DMS153 treated with DMSO at 0.1 percent for 48 hours (cell line): ENCODE data around the gene C19orf85.

Source experiments
- DNase-seq: peaks from one replicate; lab custom pipeline; 2025; ENCODE audit not compliant: unreplicated experiment; lab: John Stamatoyannopoulos, UW

C19orf85 gene

DNA sequence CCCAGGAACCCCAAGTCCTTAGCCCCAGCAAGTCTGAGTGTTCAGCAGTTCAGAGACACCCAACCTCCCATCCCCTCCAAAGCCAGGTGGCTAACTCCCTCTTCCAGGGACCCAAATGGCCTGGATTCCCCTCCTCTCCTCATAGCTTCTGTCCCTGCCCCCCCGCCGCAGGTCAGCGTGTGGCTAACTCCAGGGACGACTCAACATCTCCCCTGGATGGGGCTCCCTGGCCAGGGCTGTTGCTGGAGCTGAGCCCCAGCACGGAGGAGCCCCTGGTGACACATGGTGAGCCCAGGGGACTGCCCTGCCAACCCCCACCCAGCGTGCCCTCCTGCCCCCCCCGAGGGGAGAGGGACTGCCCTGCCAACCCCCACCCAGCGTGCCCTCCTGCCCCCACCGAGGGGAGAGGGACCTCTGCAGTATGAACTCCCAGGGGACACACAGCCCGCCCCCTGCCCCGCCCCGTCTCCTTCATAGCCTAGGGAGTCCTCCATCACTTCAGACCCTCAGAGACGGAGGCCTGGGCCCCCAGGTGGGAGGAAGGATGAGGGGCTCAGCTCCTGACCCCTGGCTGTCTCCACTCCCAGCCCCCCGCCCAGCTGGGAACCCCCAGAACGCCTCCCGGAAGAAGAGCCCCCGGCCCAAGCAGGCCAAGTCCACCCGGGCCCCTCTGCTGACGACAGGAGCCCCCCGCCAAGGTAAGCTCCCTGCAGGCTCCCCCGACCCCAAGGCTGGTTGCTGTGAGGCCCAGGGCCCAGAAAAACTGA, 25.3 kb upstream of the C19orf85 start:
- no peak for DNase-seq

DNA sequence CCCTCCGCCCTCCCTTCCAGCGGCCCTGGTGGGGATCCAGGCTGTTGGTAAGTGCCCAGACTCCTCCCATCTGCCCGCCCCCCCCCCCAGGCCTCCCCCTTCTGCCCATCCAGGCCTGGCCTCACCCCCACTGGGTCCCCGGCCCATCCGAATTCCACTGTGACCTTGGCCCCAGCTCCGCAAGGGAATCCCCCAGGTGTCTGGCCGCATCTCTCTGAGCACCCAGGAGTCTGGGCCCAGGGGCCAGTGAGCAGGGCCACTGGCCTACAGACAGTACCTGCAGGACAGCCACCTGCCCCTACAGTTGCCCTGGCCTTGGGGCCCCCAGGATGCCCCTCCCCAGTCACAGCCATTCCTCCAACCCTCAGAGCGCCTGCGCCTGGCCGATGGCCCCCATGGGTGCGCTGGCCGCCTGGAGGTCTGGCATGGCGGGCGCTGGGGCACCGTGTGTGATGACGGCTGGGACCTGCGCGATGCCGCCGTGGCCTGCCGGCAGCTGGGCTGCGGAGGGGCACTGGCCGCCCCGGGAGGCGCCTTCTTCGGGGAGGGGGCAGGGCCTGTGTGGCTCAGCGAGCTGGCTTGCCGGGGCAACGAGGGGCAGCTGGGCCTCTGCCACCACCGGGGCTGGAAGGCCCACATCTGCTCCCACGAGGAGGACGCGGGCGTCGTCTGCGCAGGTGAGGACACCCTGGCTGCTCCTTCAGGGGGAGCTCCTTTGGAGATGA, 24.6 kb upstream of the C19orf85 start:
- no peak for DNase-seq

DNA sequence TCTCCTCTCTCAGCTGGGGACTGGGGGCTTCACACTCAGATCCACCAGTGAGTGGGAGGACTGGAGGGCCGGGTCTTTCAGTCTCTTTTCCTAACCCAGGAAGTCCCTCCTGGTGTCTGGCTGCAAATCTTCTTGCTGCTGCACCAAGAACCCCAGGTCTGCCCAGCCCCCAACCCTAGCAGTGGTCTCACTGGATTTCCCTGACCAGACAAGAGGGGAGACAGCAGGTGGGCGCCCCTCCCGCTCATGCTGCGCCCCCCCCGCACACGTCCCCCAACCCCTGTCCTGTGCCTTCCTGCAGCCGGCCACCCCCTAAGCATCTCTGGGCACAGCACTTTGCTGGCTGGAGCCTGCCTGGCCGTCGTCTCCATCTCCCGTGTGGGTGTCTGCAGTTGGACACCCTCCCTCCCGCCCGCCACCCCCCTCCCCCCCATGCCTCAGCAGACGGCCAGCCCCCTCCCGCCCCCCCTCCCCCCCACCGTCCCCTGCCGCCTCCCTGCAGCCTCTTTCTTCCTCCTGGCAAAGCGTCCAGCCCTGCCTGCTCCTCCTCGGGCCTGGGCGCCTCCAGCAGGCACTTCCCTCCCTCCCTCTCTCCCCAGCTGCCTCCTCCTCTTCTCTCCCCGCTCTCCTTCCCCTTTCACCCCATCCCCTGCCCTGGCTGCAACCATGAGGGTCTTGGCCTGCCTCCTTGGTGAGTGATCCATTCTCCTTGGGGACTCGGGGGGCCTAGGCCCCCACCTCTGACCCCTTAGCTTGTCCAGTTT, 23.6 kb upstream of the C19orf85 start, which contains the start of gene SSC5D:
Gene SSC5D, plus strand, starts transcription at position 513 of the 764 bp plus-strand sequence. Its CDS starts 154 bp downstream, at position 667.
- no peak for DNase-seq

DNA sequence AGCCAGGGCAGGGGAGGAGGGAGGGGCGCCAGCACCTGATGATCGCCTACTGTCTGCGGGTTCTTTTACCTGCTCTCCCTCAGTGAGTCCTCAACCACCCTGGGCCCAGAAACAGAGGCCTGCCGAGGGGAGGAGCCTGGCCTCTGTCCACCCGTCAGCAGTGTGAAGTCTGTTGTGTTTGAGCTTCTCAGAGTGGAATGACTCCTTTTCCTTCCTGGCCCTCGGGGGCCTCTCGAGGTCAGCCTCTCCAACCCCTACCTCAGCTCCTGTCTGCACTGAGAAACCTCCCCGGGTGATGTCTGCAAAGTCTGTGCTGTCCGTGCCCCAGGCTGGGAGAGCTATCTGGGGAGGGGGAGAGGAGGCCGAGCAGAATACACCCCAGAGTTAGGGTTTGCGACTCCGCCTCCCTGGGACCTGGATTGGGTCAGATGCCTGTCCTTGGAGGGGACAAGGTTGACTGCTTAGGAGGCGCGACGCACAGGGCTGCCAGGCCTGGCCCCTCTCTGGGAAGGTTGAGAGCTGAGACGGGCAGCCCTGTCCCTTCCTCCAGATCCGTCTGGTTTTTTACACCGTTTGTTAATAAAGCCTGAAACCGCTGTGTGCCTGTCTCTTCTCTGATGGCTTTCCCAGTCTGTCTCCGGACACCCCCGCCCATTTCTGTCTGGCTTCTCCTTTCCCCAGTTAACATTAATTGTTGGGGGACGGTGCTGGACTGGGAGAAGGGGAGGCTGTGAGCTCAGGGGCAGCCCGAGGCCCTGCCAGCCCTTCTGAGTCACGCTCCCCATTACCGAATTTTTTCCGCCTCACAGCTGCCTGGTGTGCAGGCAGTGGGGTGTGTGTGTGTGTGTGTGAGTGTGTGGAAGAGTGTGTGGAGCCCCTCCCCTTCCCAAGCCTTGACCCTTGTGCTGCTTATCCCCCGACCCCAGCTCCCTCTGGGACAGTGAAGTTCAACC, 22.7 kb upstream of the C19orf85 start:
- no peak for DNase-seq

DNA sequence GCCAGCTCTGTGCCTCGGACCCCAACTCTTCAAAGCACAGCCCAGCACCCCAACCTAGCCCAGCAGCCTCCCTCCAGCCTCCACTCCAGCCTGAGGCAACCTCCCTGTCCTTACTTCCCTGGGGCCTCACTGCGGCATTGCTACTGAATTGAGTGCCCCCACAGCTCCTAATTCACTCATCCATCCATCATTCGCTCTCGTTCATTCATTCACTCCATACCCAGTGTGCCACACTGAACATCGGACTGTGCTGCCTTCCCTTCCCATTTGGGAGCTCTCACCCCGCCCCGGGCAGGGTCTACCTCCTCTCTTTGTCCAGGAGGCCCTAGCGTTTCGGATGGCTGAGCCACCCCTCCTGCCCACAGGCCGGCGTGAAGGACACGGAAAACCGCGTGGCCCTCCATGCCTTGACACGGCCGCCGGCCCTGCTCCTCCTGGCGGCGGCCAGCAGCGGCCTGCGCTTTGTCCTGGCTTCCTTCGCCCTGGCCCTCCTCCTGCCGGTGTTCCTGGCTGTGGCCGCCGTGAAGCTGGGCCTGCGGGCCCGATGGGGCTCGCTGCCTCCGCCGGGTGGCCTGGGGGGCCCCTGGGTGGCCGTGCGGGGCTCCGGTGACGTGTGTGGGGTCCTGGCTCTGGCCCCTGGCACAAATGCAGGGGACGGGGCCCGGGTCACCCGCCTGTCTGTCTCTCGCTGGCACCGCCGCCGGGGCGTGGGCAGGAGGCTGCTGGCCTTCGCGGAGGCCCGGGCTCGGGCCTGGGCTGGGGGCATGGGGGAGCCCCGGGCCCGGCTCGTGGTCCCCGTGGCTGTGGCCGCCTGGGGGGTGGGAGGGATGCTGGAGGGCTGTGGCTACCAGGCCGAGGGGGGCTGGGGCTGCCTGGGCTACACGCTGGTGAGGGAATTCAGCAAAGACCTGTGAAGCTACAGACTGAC, 21.8 kb upstream of the C19orf85 start:
- DNase-seq = no peak

DNA sequence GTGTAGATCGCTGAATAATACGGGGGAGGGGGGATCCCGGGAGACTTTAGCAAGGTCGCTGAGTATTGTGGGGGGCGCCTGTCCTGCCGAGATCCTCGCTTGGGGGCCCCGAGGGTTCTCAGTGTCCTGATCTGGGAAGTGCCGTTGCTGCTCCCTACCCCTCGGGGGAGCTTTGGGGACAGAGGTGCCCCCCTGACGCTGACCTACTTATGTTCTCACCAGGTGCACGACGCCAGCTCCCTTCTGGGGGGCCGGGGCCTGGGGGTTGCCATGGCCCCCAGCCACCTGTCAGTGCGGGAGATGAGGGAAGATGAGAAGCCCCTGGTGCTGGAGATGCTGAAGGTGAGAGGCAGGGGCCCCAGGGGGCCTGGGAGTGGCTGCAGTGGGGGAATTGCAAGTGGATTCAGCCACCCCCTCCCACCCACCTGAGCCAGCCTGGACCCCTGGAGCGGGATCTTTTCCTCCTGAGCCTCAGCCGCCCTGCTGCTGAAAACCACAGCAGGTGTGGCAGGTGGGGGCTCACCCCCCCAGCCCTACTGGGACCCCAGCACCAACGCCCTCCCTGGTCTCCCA, 21.0 kb upstream of the C19orf85 start:
- no peak for DNase-seq

DNA sequence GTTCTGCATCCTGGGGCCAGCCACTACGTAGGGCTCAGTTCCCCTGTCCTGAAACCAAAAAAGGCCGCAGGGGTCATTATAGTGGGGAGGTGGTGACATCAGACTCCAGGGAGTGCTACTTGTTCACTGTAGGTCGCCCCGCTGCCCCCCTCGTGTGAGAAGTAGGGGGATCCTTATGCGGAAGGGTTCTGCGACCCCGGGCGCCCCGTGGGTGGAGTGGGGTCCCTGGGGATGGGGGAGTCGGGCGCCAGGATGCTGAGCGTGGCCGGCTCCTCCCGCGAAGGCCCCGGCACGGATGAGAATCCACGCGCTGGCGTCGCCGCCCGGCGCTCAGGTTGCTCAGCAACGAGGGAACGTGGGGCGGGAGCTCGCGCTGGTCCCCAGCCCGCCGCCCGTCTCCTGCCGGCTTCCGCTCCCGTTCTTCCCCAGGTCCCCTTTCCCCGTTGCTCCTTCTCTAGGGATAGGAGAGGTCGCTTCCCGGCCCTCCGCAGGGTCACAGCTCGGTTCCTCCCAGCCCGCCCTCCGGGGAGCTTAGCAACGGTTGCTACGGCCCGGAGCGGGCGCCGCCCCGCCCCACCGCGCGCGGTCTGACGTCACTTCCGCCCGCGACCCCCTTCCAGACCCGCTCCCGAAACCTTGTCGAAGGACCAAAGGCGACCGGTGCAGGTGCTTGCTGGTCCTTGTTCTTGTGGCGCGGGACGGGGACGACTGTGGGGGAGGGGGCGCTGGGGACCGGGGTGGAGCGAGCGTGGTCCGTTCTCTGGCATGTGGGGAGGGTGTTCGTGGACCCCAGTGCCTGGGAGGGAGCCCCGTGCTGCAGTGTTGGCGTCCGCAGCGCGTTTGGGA, 20.3 kb upstream of the C19orf85 start, which contains the start of gene NAT14:
Gene NAT14, plus strand, starts transcription at position 596 of the 846 bp plus-strand sequence. CDS start 521 bp downstream, outside the sequence.
- DNase-seq = peak; percentile 38

DNA sequence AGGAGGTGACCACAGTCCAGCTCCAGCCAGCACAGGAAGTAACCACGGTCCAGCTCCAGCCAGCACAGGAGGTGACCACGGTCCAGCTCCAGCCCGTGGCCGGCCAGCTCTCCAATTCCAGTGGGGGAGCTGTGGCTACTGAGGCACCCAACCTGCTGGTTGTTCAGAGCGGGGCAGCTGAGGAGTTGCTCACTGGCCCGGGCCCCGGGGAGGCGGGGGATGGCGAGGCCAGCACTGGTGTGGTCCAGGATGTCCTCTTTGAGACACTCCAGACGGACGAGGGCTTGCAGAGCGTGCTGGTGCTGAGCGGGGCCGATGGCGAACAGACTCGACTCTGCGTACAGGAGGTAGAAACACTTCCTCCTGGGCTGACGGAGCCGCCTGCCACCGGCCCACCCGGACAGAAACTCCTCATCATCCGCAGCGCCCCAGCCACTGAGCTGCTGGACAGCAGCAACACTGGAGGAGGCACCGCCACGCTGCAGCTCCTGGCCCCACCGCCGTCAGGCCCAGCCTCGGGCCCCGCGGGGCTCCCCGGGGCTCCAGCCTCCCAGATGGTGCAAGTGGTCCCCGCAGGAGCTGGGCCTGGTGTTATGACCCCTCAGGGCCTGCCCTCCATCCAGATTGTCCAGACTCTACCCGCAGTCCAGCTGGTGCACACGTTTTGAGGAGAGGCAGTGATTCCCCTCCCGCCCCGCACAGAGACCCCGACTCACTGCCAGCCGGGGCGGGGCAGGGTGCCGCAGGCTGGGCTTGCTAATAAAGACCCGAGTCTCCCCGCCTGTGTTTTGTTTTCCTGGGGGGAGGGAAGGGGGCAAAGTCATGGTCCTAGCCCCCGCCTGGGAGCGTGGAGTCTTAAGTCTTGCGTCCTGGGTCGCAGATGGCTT, 19.4 kb upstream of the C19orf85 start:
- no peak for DNase-seq

DNA sequence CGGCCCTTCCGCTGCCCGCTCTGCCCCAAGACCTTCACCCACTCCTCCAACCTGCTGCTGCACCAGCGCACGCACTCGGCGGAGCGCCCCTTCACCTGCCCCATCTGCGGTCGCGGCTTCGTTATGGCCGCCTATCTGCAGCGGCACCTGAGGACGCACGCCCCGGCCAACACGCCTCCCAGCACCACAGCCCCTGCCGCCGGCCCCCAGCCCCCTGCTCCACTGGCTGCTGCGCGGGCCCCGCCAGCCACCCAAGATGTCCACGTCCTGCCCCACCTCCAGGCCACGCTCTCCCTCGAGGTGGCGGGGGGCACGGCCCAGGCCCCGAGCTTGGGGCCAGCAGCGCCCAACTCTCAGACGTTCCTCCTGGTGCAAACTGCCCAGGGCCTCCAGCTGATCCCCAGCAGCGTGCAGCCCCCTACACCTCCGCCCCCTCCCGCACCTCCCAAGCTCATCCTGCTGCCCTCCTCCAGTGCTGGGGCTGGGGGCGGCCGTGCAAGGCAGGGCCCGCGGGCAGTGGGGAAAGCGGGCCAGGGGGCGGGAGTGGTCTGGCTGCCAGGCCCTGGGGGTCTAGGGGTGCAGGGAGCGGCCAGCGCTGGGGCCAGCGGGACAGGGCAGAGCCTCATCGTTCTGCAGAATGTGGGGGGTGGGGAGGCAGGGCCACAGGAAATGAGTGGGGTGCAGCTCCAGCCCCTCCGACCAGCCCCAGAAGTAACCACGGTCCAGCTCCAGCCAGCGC, 18.6 kb upstream of the C19orf85 start:
- DNase-seq = no peak

DNA sequence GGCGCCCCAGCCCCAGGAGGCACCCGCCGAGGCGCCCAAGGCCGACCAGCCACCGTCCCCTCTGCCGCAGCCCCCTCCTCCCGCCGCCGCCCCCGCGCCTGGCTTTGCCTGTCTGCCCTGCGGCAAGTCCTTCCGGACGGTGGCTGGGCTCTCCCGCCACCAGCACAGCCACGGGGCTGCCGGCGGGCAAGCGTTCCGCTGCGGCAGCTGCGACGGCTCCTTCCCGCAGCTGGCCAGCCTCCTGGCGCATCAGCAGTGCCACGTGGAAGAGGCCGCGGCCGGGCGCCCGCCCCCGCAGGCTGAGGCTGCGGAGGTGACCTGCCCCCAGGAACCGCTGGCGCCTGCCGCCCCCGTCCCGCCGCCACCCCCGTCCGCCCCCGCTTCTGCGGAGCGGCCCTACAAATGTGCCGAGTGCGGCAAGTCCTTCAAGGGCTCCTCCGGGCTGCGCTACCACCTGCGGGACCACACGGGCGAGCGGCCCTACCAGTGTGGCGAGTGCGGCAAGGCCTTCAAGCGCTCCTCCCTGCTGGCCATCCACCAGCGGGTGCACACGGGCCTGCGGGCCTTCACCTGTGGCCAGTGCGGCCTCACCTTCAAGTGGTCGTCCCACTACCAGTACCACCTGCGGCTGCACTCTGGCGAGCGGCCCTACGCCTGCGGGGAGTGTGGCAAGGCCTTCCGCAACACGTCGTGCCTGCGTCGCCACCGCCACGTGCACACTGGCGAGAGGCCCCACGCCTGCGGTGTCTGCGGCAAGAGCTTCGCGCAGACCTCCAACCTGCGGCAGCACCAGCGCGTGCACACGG, 17.8 kb upstream of the C19orf85 start:
- DNase-seq = no peak

DNA sequence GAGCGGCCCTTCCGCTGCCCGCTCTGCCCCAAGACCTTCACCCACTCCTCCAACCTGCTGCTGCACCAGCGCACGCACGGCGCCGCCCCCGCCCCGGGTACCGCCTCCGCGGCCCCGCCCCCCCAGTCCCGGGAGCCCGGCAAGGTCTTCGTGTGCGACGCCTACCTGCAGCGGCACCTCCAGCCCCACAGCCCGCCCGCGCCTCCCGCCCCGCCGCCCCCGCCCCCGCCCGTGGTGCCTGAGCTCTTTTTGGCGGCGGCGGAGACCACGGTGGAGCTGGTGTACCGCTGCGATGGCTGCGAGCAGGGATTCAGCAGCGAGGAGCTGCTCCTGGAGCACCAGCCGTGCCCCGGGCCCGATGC, 17.2 kb upstream of the C19orf85 start:
- DNase-seq = no peak

DNA sequence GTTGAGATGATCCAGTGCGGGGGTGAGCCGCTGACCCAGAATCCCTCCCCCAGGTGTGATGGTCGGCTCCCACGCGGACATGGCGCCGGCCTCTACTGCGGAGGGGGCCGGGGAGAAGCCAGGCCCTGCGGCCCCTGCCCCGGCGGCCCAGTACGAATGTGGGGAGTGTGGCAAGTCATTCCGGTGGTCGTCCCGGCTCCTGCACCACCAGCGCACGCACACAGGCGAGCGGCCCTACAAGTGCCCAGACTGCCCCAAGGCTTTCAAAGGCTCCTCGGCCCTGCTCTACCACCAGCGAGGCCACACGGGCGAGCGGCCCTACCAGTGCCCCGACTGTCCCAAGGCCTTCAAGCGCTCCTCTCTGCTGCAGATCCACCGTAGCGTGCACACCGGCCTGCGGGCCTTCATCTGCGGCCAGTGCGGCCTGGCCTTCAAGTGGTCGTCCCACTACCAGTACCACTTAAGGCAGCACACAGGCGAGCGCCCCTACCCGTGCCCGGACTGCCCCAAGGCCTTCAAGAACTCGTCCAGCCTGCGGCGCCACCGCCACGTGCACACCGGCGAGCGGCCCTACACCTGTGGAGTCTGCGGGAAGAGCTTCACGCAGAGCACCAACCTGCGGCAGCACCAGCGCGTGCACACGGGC, 16.7 kb upstream of the C19orf85 start:
- no peak for DNase-seq

DNA sequence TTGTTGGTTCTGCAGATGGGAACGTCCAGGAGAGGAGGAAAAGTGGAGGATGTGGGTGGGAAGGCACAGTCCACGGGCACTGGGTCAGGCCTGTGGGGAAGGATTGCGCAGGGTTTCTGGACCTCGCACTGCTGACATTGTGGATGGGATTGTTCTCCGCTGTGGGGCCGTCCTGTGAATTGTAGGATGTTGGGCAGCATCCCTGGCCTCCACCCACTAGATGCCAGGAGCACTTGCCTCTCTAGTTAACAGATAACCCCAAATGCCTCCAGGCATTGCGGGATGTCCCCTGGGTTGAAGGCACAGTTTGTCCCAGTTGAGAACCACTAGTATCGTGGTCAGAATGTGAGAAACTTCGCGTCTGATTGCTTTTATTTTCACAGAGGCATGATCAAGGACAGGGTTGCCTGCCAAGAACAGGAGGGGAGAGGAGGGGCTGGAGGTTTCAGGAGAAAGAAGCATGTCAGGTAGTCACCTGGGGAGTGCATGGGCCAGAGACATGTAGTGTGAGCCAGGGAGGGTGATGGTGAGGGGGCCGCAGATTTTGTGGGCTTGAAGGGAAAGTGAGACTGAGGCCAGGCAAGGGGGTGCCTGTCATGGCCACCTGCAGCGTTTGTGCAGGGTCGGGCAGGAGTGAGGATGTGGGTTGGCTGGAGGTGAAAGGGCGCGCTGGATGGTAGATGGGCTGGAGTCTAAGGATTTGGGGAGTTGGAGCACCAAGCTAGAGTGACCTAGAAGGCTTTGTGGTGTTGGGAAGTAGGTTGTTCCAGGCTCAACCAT, 15.1 kb upstream of the C19orf85 start:
- DNase-seq = no peak

DNA sequence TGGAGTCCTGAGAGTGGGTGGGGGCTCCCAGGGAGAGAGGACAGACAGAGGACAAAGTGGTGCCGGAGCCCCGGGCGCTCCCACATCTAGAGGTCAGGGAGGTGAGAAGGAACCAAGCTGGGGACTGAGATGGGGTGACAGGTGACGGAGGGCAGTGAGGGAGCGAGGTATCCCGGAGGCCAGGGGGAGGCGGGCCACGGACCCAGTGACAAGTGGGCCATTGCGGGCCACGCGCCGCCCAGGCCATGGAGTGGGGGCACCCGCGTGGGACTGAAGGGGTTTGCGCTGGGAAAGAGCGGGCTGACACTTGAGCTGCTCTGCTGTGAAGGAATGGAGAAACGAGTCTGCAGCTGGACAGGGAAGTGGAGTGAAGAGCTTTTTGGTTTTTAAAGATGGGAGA, 14.5 kb upstream of the C19orf85 start:
- no peak for DNase-seq
